HepG2 (cell line): Measurements from ENCODE around the gene CNNM1. TPM values are rescaled to one million over a fixed set of nuclear protein-coding genes. Genes with fewer than 3 reads are reported as not detected.

Experiments used
- ATAC-seq: fragments of 200-7000 bp; cut with Tn5 transposase; 3 replicates; pipeline ENCODE4 v1.9.1; 2020; ENCODE audit warnings: mild to moderate bottlenecking, moderate library complexity
- BruUV-seq: library from RNA; stranded (reverse); fragments of 400-500 nt; replicated peaks from 2 replicates; lab custom pipeline; 2021; lab: Mats Ljungman, UMichigan
- CTCF ChIA-PET: fragments of 300-600 bp; formaldehyde crosslinking; extraction: SDS; loops from one replicate; lab custom pipeline; 2021; ENCODE audit warnings: low total read pairs, inconsistent platforms, low intra/inter-chr PET ratio; lab: Yijun Ruan, JAX
- POLR2A ChIA-PET: fragments of 350-600 bp; sonication (Branson Sonifier 250); formaldehyde crosslinking; loops from one replicate; lab custom pipeline; 2020; ENCODE audit warnings: antibody characterized with exemption, inconsistent platforms; lab: Yijun Ruan, JAX
- DNase-seq: peaks from one replicate; pipeline ENCODE4 v3.0.0-alpha.2; 2015; ENCODE audit warnings: low spot score
- FAIRE-seq: peaks from 3 replicates; lab custom pipeline; 2011; peaks lifted over from hg19 to GRCh38; lab: Jason Lieb, UNC
- H2AFZ ChIP-seq: one replicate; pipeline ENCODE4 v1.6.1; 2011; ENCODE audit warnings: low read length, inconsistent platforms
- H3K27ac ChIP-seq: fragments of 300-600 bp; 3 replicates; pipeline ENCODE4 v1.8.0; 2011; ENCODE audit warnings: mixed run types, mild to moderate bottlenecking, mixed read lengths, low read length, inconsistent platforms; ENCODE audit not compliant: insufficient read depth; ENCODE audit errors: extremely low read length
- H3K27me3 ChIP-seq, 2 experiments: fragments of 200-600 bp in 1 of 2; 2 replicates in 1 of 2; 3 replicates in 1 of 2; pipeline versions ENCODE4 v1.6.0 to v1.8.0; 2011; ENCODE audit warnings: low read length in 2 of 2, mild to moderate bottlenecking in 2 of 2, moderate library complexity in 2 of 2, inconsistent platforms in 1 of 2; ENCODE audit not compliant: insufficient read depth in 2 of 2, control insufficient read depth in 1 of 2
- H3K36me3 ChIP-seq, 2 experiments: fragments of 200-600 bp in 1 of 2; replicated peaks in 1 of 2; 2 replicates in 1 of 2; 3 replicates in 1 of 2; pipeline versions ENCODE4 v1.5.1 to v1.8.0; 2011; ENCODE audit warnings: low read length in 2 of 2, inconsistent platforms in 1 of 2; ENCODE audit not compliant: insufficient read depth in 2 of 2, control insufficient read depth in 1 of 2
- H3K4me1 ChIP-seq: 2 replicates; pipeline ENCODE4 v1.5.1; 2012; ENCODE audit warnings: low read length, inconsistent platforms; ENCODE audit not compliant: insufficient read depth
- H3K4me2 ChIP-seq: 2 replicates; pipeline ENCODE4 v1.6.0; 2011; ENCODE audit warnings: low read depth, low read length, inconsistent platforms
- H3K4me3 ChIP-seq, 3 experiments: fragments of 200-600 bp in 1 of 3; sonication (generic), shearing (Covaris generic) in 1 of 3; replicated peaks in 1 of 3; 2 replicates each; pipeline ENCODE4 v1.5.1; 2011 to 2016; ENCODE audit warnings: low read length in 3 of 3, inconsistent platforms in 2 of 3, low read depth in 2 of 3, mild to moderate bottlenecking in 2 of 3, control low read depth in 1 of 3, mixed read lengths in 1 of 3; ENCODE audit not compliant: insufficient read depth in 1 of 3
- H3K79me2 ChIP-seq: one replicate; pipeline ENCODE4 v1.6.1; 2011; ENCODE audit warnings: low read length, inconsistent platforms; ENCODE audit not compliant: insufficient read depth
- H3K9ac ChIP-seq: 2 replicates; pipeline ENCODE4 v1.6.0; 2011; ENCODE audit warnings: mild to moderate bottlenecking, low read depth, low read length, inconsistent platforms; ENCODE audit not compliant: insufficient read depth
- H3K9me3 ChIP-seq: 2 replicates; pipeline ENCODE4 v1.5.1; 2012; ENCODE audit warnings: mild to moderate bottlenecking, low read length
- H4K20me1 ChIP-seq: 2 replicates; pipeline ENCODE4 v1.6.0; 2011; ENCODE audit warnings: inconsistent platforms, mild to moderate bottlenecking, low read length, moderate library complexity; ENCODE audit not compliant: insufficient read depth
- AKAP8 ChIP-seq: sonication (generic); formaldehyde crosslinking; IDR thresholded peaks from 2 replicates; pipeline ENCODE4 v1.5.1; 2020; ENCODE audit warnings: mild to moderate bottlenecking, missing genetic modification reagents
- GATA4 ChIP-seq: sonication (generic); IDR thresholded peaks from 2 replicates; pipeline ENCODE4 v1.6.1; 2016; ENCODE audit warnings: antibody characterized with exemption, low read depth, borderline replicate concordance
- ISL2 ChIP-seq: sonication (generic); formaldehyde crosslinking; IDR thresholded peaks from 2 replicates; pipeline ENCODE4 v1.5.0; 2020; ENCODE audit warnings: missing genetic modification reagents
- JUNB ChIP-seq: sonication (generic); formaldehyde crosslinking; IDR thresholded peaks from 2 replicates; pipeline ENCODE4 v1.8.0; 2022; ENCODE audit warnings: missing genetic modification reagents, mild to moderate bottlenecking, borderline replicate concordance
- PHF21A ChIP-seq: sonication (generic); formaldehyde crosslinking; IDR thresholded peaks from 2 replicates; pipeline ENCODE4 v1.5.0; 2020; ENCODE audit warnings: mild to moderate bottlenecking, missing genetic modification reagents
- RAD51 ChIP-seq: fragments of 450-650 bp; IDR thresholded peaks from 2 replicates; pipeline ENCODE4 v1.6.1; 2016; ENCODE audit warnings: borderline replicate concordance
- TBP ChIP-seq: sonication (generic); formaldehyde crosslinking; IDR thresholded peaks from 2 replicates; pipeline ENCODE4 v1.5.0; 2020; ENCODE audit warnings: missing genetic modification reagents
- ZFP36L1 ChIP-seq: sonication (generic); formaldehyde crosslinking; IDR thresholded peaks from 2 replicates; pipeline ENCODE4 v1.8.0; 2022; ENCODE audit warnings: mild to moderate bottlenecking, missing genetic modification reagents, moderate library complexity
- ZFP62 ChIP-seq: sonication (generic); formaldehyde crosslinking; IDR thresholded peaks from 2 replicates; pipeline ENCODE4 v1.4.0; 2020; ENCODE audit warnings: missing genetic modification reagents
- ZMYM4 ChIP-seq: sonication (generic); formaldehyde crosslinking; IDR thresholded peaks from 2 replicates; pipeline ENCODE4 v1.8.1; 2023; ENCODE audit warnings: mild to moderate bottlenecking, missing genetic modification reagents
- ZNF274 ChIP-seq: sonication (generic); formaldehyde crosslinking; IDR thresholded peaks from 2 replicates; pipeline ENCODE4 v1.5.1; 2020; ENCODE audit warnings: mild to moderate bottlenecking, missing genetic modification reagents
- ZNF547 ChIP-seq: sonication (generic); formaldehyde crosslinking; IDR thresholded peaks from 2 replicates; pipeline ENCODE4 v1.5.1; 2020; ENCODE audit warnings: mild to moderate bottlenecking, missing genetic modification reagents
- ZNF713 ChIP-seq: sonication (generic); formaldehyde crosslinking; IDR thresholded peaks from 2 replicates; pipeline ENCODE4 v1.4.0; 2020; ENCODE audit warnings: mild to moderate bottlenecking, missing genetic modification reagents
- WGBS: methylation state at CpG from one replicate; pipeline ENCODE4 v1.1.6; 2017; ENCODE audit warnings: low lambda C conversion rate; 5-methylcytosine and 5-hydroxymethylcytosine counted together
- in situ Hi-C: cut with HindIII; loops from 2 replicates; pipeline ENCODE4 v1.10.0; 2017; ENCODE audit warnings: low pct_unique_long_range_greater_than_20kb; ENCODE audit not compliant: extremely low pct_ligation_motif_present
- intact Hi-C: fragments of 100-400 bp; cut with micrococcal nuclease; formaldehyde crosslinking; loops from one replicate; pipeline ENCODE4 v1.10.0; 2022; ENCODE audit not compliant: unreplicated experiment
- polyA plus RNA-seq, 8 experiments: library from polyadenylated mRNA; depleted of rRNA in 3 of 8; stranded (reverse) in 7 of 8; unstranded in 1 of 8; fragments of >200 nt; fragmentation: Illumina TruSeq in 4 of 8; extraction: Trizol in 4 of 8; gene quantifications; 2 replicates each; pipeline versions ENCODE4 v1.2.1 to v1.2.3, GENCODE V29; 2011 to 2016; ENCODE audit warnings: low read depth in 4 of 8, missing spikeins in 1 of 8, mixed read lengths in 1 of 8; ENCODE audit not compliant: insufficient read depth in 1 of 8
- total RNA-seq, 5 experiments: library from RNA; depleted of rRNA; stranded (reverse); fragments of >200 nt; fragmentation: Illumina TruSeq; extraction: Trizol; gene quantifications; 2 replicates each; pipeline ENCODE4 v1.2.3, GENCODE V29; 2016; ENCODE audit warnings: low read depth in 1 of 5
- TF ChIP-seq, protein P1 (sequence below): sonication (generic); formaldehyde crosslinking; IDR thresholded peaks from 2 replicates; pipeline ENCODE4 v1.9.0; 2021; ENCODE audit warnings: missing genetic modification reagents, mild to moderate bottlenecking, borderline replicate concordance
- TF ChIP-seq, protein P2 (sequence below): sonication (generic); IDR thresholded peaks from 2 replicates; pipeline ENCODE4 v1.6.1; 2016; ENCODE audit warnings: low read depth, borderline replicate concordance
- TF ChIP-seq, protein P3 (sequence below): sonication (generic); formaldehyde crosslinking; IDR thresholded peaks from 2 replicates; pipeline ENCODE4 v1.5.0; 2020; ENCODE audit warnings: mild to moderate bottlenecking, missing genetic modification reagents
- TF ChIP-seq, protein P4 (sequence below): sonication (generic); formaldehyde crosslinking; IDR thresholded peaks from 2 replicates; pipeline ENCODE4 v1.4.0; 2020; ENCODE audit warnings: mild to moderate bottlenecking, missing genetic modification reagents
- TF ChIP-seq, protein P5 (sequence below): sonication (generic); formaldehyde crosslinking; IDR thresholded peaks from 2 replicates; pipeline ENCODE4 v1.4.0; 2020; ENCODE audit warnings: missing genetic modification reagents, borderline replicate concordance

CNNM1 gene
- total and polyA plus RNA-seq, 2 of the 13 experiments (the other 11 are each of a cell fraction or from before 2014, with no cell fraction given), result 4.3 to 9.6 TPM

DNA sequence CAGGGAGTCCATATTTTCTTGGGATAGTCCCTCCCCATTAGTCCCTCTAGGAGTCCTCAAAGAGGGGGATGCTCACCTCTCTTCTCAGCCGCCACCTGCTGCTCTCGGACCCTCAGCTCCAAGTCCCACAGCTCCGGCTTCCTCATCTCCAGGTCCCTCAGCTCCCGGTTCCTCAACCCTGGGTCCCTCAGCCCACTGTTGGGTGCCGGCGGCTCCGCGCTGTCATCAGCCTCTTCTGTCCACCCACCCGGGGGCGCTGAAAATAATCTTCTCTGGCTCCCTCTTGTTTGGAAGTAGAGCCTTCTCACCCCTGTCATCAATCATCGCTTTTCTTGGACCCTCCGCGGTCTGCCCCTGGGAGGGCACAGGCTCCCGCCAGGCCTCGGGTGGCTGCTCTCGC is 13.3 kb upstream of the CNNM1 start:
- CTCF ChIA-PET, result no interaction called here
- Histone ChIP-seq H2AFZ (no peak overlapping the region), H3K27me3 (no peaks in the 10 kb centered on the region), H3K9me3 (no peaks in the 10 kb centered on the region), H3K9ac (no peak overlapping the region), H3K36me3 (no peaks in the 10 kb centered on the region), H3K27ac (no peak overlapping the region), H3K4me3 (no peak overlapping the region), H4K20me1 (no peaks in the 10 kb centered on the region), H3K4me2 (no peak overlapping the region), H3K79me2 (no peaks in the 10 kb centered on the region), H3K4me1 (peaks cover 15% of the 10 kb centered on the region)
- intact Hi-C loops, result no loop called here
- DNase-seq (no peak), FAIRE-seq (no peak), ATAC-seq (no peak)
- in situ Hi-C loops, result no loop called here
- POLR2A ChIA-PET, result no interaction called here
- no TSS peak for BruUV-seq
- 86% methylated on average over 16 of the region's 16 CpGs for WGBS
- TF ChIP-seq, protein P1, sequence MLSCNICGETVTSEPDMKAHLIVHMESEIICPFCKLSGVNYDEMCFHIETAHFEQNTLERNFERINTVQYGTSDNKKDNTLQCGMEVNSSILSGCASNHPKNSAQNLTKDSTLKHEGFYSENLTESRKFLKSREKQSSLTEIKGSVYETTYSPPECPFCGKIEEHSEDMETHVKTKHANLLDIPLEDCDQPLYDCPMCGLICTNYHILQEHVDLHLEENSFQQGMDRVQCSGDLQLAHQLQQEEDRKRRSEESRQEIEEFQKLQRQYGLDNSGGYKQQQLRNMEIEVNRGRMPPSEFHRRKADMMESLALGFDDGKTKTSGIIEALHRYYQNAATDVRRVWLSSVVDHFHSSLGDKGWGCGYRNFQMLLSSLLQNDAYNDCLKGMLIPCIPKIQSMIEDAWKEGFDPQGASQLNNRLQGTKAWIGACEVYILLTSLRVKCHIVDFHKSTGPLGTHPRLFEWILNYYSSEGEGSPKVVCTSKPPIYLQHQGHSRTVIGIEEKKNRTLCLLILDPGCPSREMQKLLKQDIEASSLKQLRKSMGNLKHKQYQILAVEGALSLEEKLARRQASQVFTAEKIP (CRISPR knock-in tag), result no peak
- TF ChIP-seq, protein P2, sequence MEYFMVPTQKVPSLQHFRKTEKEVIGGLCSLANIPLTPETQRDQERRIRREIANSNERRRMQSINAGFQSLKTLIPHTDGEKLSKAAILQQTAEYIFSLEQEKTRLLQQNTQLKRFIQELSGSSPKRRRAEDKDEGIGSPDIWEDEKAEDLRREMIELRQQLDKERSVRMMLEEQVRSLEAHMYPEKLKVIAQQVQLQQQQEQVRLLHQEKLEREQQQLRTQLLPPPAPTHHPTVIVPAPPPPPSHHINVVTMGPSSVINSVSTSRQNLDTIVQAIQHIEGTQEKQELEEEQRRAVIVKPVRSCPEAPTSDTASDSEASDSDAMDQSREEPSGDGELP, result no peak
- TF ChIP-seq, protein P3, sequence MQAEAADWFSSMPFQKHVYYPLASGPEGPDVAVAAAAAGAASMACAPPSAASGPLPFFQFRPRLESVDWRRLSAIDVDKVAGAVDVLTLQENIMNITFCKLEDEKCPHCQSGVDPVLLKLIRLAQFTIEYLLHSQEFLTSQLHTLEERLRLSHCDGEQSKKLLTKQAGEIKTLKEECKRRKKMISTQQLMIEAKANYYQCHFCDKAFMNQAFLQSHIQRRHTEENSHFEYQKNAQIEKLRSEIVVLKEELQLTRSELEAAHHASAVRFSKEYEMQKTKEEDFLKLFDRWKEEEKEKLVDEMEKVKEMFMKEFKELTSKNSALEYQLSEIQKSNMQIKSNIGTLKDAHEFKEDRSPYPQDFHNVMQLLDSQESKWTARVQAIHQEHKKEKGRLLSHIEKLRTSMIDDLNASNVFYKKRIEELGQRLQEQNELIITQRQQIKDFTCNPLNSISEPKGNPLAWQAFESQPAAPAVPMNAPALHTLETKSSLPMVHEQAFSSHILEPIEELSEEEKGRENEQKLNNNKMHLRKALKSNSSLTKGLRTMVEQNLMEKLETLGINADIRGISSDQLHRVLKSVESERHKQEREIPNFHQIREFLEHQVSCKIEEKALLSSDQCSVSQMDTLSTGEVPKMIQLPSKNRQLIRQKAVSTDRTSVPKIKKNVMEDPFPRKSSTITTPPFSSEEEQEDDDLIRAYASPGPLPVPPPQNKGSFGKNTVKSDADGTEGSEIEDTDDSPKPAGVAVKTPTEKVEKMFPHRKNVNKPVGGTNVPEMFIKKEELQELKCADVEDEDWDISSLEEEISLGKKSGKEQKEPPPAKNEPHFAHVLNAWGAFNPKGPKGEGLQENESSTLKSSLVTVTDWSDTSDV (CRISPR knock-in tag), result no peak
- TF ChIP-seq RAD51 (no peak), PHF21A (CRISPR knock-in tag) (no peak), ZNF274 (CRISPR knock-in tag) (no peak), ZNF713 (CRISPR knock-in tag) (no peak), GATA4 (no peak), ISL2 (CRISPR knock-in tag) (no peak), ZNF547 (no peak), ZFP36L1 (CRISPR knock-in tag) (no peak), ZMYM4 (no peak), TBP (CRISPR knock-in tag) (no peak), JUNB (CRISPR knock-in tag) (no peak), AKAP8 (CRISPR knock-in tag) (no peak), ZFP62 (CRISPR knock-in tag) (no peak)
- TF ChIP-seq, protein P4, sequence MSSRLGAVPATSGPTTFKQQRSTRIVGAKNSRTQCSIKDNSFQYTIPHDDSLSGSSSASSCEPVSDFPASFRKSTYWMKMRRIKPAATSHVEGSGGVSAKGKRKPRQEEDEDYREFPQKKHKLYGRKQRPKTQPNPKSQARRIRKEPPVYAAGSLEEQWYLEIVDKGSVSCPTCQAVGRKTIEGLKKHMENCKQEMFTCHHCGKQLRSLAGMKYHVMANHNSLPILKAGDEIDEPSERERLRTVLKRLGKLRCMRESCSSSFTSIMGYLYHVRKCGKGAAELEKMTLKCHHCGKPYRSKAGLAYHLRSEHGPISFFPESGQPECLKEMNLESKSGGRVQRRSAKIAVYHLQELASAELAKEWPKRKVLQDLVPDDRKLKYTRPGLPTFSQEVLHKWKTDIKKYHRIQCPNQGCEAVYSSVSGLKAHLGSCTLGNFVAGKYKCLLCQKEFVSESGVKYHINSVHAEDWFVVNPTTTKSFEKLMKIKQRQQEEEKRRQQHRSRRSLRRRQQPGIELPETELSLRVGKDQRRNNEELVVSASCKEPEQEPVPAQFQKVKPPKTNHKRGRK (CRISPR knock-in tag), result no peak
- TF ChIP-seq, protein P5, sequence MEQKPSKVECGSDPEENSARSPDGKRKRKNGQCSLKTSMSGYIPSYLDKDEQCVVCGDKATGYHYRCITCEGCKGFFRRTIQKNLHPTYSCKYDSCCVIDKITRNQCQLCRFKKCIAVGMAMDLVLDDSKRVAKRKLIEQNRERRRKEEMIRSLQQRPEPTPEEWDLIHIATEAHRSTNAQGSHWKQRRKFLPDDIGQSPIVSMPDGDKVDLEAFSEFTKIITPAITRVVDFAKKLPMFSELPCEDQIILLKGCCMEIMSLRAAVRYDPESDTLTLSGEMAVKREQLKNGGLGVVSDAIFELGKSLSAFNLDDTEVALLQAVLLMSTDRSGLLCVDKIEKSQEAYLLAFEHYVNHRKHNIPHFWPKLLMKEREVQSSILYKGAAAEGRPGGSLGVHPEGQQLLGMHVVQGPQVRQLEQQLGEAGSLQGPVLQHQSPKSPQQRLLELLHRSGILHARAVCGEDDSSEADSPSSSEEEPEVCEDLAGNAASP, result no peak
